ENCODE results near the gene MAN1A2.

The MAN1A2 gene

DNA sequence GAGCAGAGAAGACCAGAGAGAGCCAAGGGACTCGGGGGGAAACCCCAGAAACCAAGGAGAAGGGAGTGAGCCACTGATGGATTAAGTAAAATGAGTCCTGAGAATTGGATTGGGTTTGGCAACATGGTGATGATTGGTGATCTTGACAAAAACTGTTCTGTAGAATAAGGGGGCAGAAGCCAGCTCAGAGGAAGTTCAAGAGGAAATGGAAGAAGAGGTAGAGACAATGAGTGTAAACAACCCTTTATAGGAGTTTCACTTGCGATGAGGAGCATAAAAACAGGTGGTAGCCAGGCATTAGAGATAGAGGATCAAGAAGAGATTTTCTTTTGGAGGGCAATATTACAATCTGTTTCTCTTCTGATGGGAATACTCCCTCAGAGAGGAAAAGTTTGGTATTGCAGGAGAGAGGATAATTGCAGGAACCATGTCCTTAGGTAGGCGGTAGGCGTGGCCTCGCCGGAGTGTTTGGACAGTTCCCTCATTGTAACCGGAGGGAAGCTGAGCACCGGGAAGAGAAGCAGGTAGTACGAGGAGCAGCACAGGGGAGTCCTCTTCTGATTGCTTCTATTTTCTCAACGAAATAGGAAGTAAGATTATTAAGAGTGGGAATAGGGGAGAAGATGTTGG, 170.2 kb downstream of the MAN1A2 start:
- Histone ChIP-seq H3K9me3 (ENCODE audit: control insufficient read depth, insufficient read depth, low read length) (no peaks in the 10 kb centered on the region), H3K4me1 (ENCODE audit: control insufficient read depth, low read length) (0 out of 2 replicates have a peak, but pooled peaks cover 3% of the 10 kb centered on the region), H3K27me3 (ENCODE audit: control insufficient read depth, low read length) (no peaks in the 10 kb centered on the region), H3K4me2 (ENCODE audit: low read length) (no peak overlapping the region), H4K20me1 (ENCODE audit: control insufficient read depth, insufficient read depth, low read depth, low read length) (no peaks in the 10 kb centered on the region), H3K9me2 (replicated peaks; ENCODE audit: control insufficient read depth, low read length) (no peaks in the 10 kb centered on the region), H3K79me2 (ENCODE audit: control insufficient read depth, low read length) (no peaks in the 10 kb centered on the region), H3F3A (ENCODE audit: control insufficient read depth, insufficient read depth) (no peaks in the 10 kb centered on the region), H3K4me3 (ENCODE audit: low read length) (no peak overlapping the region), H3K36me3 (ENCODE audit: control insufficient read depth, low read length) (no peaks in the 10 kb centered on the region), H3K27ac (ENCODE audit: low read depth, low read length) (no peak overlapping the region)
- TF ChIP-seq, protein P1, sequence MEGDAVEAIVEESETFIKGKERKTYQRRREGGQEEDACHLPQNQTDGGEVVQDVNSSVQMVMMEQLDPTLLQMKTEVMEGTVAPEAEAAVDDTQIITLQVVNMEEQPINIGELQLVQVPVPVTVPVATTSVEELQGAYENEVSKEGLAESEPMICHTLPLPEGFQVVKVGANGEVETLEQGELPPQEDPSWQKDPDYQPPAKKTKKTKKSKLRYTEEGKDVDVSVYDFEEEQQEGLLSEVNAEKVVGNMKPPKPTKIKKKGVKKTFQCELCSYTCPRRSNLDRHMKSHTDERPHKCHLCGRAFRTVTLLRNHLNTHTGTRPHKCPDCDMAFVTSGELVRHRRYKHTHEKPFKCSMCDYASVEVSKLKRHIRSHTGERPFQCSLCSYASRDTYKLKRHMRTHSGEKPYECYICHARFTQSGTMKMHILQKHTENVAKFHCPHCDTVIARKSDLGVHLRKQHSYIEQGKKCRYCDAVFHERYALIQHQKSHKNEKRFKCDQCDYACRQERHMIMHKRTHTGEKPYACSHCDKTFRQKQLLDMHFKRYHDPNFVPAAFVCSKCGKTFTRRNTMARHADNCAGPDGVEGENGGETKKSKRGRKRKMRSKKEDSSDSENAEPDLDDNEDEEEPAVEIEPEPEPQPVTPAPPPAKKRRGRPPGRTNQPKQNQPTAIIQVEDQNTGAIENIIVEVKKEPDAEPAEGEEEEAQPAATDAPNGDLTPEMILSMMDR (IDR thresholded peaks at IDR 0.05; ENCODE audit: low read depth, low read length, poor library complexity, severe bottlenecking) = no peak
- TF ChIP-seq EZH2phosphoT487 (IDR thresholded peaks at IDR 0.05; ENCODE audit: borderline replicate concordance, low read length) = no peak

- Histone ChIP-seq H3K79me2 (ENCODE audit: control insufficient read depth, low read length) (no peaks in the 10 kb centered on the region), H3K4me1 (ENCODE audit: control insufficient read depth, low read length) (0 out of 2 replicates have a peak, but pooled peaks cover 3% of the 10 kb centered on the region), H3K4me2 (ENCODE audit: low read length) (no peak overlapping the region), H3K9me2 (replicated peaks; ENCODE audit: control insufficient read depth, low read length) (no peaks in the 10 kb centered on the region), H3K27ac (ENCODE audit: low read depth, low read length) (no peak overlapping the region), H3F3A (ENCODE audit: control insufficient read depth, insufficient read depth) (no peaks in the 10 kb centered on the region), H3K27me3 (ENCODE audit: control insufficient read depth, low read length) (no peaks in the 10 kb centered on the region), H3K36me3 (ENCODE audit: control insufficient read depth, low read length) (no peaks in the 10 kb centered on the region), H3K4me3 (ENCODE audit: low read length) (no peak overlapping the region), H3K9me3 (ENCODE audit: control insufficient read depth, insufficient read depth, low read length) (no peaks in the 10 kb centered on the region), H4K20me1 (ENCODE audit: control insufficient read depth, insufficient read depth, low read depth, low read length) (no peaks in the 10 kb centered on the region)
- TF ChIP-seq, protein P1 (IDR thresholded peaks at IDR 0.05; ENCODE audit: low read depth, low read length, poor library complexity, severe bottlenecking) = no peak
- no peak for TF ChIP-seq EZH2phosphoT487 (IDR thresholded peaks at IDR 0.05; ENCODE audit: borderline replicate concordance, low read length)
Measured at GRCh38 chr1:117540532-117540931, 173.3 kb downstream of the MAN1A2 start.

DNA sequence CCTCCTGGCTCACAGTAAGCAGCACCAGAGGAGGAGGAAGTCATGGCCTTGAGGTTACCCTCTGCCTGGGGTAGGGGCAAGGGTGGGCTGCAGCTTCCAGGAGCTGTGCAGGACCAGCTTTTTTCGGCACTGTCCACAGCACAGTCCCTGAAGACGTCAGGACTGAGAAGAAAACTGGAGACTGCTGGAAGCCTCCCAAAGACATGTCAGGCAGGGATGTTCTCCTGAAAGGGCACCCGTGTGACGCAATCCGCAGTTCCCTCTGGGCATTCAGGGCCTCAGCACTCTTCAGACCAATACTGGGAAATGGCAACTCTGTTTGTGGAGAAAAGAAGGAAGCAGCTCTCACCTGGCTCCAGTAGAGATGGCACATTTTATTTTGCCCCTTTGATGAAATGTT, 173.8 kb downstream of the MAN1A2 start:
- Histone ChIP-seq H3F3A (ENCODE audit: control insufficient read depth, insufficient read depth) (no peaks in the 10 kb centered on the region), H3K27me3 (ENCODE audit: control insufficient read depth, low read length) (no peaks in the 10 kb centered on the region), H3K27ac (ENCODE audit: low read depth, low read length) (no peak overlapping the region), H3K79me2 (ENCODE audit: control insufficient read depth, low read length) (no peaks in the 10 kb centered on the region), H3K4me3 (ENCODE audit: low read length) (no peak overlapping the region), H4K20me1 (ENCODE audit: control insufficient read depth, insufficient read depth, low read depth, low read length) (no peaks in the 10 kb centered on the region), H3K9me2 (replicated peaks; ENCODE audit: control insufficient read depth, low read length) (no peaks in the 10 kb centered on the region), H3K4me2 (ENCODE audit: low read length) (no peak overlapping the region), H3K4me1 (ENCODE audit: control insufficient read depth, low read length) (0 out of 2 replicates have a peak, but pooled peaks cover 3% of the 10 kb centered on the region), H3K36me3 (ENCODE audit: control insufficient read depth, low read length) (no peaks in the 10 kb centered on the region), H3K9me3 (ENCODE audit: control insufficient read depth, insufficient read depth, low read length) (no peaks in the 10 kb centered on the region)
- TF ChIP-seq, protein P1 (IDR thresholded peaks at IDR 0.05; ENCODE audit: low read depth, low read length, poor library complexity, severe bottlenecking) = no peak
- TF ChIP-seq EZH2phosphoT487 (IDR thresholded peaks at IDR 0.05; ENCODE audit: borderline replicate concordance, low read length) = no peak
